HG02588 (cell line): ENCODE measurements around the gene TMEM9.

Source experiments
- ATAC-seq: cut with Tn5 transposase; IDR thresholded peaks from one replicate; pipeline ENCODE4 v1.9.1; 2021; ENCODE audit warnings: mild to moderate bottlenecking, moderate library complexity; ENCODE audit not compliant: unreplicated experiment

The TMEM9 gene

DNA sequence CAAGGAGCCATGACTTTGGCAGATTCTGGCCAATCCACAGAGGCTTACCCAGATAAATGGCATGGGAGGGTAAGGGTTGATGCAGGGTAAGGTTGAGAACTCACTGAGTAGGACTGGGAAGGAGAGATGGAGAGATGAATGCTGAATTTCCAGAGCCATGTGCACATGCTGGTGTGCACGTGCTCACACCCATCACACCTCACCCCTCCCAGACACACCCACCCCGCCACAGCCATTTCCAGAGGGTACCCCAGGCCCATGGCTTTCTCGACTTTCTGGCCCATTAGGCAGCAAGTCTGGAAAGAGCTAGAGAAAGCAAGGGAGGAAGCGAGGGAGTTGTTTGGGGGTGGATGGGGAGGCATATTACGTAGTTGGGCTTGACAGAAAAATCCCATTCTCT lies 43.7 kb downstream of the TMEM9 start:
- ATAC-seq = no peak

DNA sequence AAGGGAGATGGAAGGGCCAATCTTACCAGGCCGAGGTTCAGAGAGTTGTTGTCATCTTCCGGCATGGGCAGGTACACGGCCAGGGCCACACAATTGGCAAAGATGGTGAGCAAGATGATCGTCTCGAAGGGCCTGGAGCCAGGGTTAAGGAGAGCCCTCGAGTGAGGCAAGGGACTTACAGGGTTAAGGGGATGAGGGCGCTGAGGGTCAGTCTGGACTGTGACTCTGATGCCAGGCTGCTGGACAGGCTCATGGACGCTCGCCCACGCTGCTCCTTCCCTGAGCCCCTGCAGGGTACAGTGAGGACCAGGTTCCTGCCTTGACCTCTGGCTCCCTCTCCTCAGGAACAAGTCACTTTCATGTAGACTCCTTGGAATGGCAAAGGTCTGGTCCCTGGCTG lies 44.1 kb downstream of the TMEM9 start:
- no peak for ATAC-seq

DNA sequence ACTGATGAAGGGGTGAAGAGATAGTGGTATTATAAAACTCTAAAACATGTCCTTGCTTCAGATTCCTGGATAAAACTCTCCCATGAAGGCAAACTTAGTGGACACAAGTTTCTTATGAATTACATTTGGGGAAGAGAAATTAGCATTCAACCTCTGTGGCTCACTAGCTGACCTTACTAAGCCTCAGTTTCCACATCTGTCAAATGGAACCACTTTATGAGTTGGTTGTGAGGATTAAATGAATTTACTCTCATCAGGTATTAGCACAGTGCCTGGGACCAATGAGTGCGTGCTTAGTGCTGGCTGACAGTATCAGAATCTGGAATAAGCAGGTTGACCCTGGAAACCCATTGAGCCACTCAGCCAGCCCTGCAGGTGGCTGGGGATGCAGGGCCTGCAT lies 44.6 kb downstream of the TMEM9 start:
- no peak for ATAC-seq

DNA sequence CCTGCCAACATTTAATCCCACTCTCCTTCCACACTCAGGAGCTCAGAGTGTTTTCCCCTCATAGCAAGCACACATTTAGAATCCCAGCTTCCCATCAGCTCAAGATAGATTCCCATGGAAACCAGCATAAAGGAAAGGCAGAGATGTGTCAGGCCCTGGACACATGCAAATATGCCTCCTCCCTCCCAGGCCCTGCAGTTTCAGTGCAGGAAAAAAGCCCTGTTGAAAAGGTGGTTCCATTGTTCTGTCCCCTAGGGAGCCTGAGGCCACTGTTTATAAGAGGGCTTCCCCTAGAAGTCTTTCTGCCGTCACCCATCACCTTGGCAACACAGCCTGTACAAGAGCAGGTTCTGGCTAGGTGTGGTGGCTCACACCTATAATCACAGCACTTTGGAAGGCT lies 45.7 kb downstream of the TMEM9 start:
- no peak for ATAC-seq

DNA sequence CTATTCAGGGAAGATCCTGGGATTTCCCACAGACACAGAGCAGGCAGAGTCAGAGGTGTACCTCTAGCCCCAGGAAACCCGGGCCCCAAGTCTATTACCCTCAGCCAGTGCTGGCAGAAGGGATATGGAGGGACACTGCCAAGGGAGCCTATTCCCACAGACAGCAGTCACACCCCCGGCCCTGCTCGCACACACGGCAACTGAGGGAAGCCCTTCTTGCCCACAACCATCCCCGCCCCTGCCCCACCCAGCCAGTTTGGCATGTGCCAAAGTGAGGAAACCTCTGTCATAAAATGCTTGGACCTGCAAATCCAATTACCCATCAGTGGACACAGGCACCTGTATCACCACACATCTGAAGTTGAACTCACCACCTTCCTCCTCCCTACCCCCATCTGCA lies 48.6 kb downstream of the TMEM9 start:
- ATAC-seq = no peak

DNA sequence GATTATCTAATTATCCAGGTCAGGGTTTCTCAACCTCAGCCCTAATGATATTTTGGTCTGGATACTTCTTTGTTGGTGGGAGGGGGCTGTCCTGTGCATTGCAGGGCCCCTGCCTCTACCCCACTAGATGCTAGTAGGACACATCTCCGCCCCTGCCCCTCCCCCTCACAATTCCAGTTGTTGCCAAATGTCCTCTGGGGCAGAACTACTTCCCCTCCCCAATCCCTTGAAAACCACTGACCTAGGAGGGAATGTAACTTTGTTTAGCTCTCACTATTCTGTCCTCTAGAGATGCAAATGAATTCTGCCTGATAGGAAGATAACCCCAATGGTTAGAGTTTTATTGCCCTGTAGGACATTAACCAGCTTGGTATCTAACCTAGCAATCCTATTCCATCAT lies 50.1 kb downstream of the TMEM9 start:
- ATAC-seq = no peak

DNA sequence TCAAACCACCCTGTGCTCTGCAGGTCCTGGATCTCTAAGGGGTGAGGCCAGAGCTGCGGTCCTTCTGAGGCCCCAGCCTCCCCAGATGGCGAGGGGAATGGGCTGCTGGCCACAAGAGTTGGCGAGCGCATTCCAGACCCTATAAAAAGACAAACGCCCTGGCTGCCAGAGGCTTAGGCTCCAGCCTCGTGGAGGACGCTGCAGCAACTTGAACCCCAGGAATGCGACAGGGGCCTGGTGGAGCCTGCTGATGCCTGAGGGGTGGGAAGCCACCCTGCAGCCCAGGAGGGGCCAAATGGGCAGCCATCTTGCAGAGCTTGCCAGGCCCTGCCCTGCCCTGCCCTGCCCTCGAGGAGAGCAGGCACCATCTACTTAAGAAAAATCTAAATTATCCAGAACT lies 50.6 kb downstream of the TMEM9 start:
- ATAC-seq = no peak

DNA sequence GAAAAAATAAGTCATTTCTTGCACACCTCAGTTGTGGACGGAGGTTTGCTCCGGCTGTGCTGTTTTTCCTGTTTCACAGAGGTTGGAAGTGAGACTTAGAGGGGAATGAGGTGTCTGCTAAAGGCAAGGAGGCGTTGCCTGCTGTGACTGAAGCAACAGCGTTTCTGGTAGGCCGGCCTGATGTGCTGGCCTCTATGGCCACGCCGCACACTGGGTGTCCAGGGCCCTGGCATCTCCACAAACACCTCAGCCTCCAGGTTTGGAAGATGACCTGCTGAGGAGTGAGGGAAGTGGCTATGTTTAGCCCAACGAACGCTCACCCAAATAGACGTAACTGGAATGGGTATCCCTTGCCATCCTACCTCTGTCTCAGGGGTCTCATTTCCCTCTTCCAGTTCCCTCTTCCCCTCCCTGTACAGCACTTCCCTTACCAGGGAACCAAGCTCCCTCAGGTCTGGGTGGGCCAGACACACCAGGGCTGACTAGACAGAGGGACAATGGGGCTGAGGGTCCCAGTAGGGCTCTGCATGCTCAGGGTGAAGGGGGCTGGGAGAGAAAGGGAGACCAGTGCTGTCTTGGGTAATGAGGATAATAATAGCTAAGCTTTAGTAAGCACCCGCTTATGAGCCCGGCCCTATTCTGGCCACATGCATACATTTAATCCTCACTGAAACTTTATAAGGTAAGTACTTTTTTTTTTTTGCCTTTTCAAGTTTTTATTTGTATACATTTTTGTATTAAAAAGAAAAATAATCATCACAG lies 53.9 kb downstream of the TMEM9 start:
- no peak for ATAC-seq

DNA sequence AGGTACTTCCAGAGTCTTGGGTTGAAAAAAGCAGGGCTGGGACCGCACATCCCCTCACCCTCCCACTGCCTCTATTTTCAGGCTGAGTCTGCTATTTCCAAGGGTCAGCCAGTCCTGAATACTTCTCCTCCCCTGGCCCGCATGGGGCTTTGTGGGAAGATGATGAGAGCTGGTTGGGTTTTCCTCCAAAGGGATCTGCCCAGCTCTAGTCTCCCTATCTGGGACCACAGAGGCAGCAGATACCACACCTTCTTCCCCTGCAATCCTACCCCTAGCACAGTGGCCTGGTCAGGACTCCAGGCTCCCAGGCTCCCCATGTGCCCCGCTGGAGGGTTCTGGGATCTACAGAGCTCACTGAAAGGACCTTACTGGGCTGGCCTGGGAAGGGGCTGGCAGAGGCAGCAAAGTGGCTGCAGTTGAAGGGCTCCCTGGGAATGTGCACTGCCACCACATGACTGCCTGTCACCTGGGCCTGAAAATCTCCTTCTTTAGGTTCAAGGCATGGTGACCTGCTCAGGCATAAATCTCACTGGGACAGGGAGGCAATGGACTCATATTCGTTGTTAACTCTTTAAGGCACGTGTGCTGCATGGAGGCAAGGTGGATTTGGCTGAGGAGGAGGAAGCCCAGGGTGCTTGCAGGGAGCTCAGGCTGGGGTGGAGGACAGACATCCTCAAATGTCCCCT lies 55.1 kb downstream of the TMEM9 start:
- no peak for ATAC-seq

DNA sequence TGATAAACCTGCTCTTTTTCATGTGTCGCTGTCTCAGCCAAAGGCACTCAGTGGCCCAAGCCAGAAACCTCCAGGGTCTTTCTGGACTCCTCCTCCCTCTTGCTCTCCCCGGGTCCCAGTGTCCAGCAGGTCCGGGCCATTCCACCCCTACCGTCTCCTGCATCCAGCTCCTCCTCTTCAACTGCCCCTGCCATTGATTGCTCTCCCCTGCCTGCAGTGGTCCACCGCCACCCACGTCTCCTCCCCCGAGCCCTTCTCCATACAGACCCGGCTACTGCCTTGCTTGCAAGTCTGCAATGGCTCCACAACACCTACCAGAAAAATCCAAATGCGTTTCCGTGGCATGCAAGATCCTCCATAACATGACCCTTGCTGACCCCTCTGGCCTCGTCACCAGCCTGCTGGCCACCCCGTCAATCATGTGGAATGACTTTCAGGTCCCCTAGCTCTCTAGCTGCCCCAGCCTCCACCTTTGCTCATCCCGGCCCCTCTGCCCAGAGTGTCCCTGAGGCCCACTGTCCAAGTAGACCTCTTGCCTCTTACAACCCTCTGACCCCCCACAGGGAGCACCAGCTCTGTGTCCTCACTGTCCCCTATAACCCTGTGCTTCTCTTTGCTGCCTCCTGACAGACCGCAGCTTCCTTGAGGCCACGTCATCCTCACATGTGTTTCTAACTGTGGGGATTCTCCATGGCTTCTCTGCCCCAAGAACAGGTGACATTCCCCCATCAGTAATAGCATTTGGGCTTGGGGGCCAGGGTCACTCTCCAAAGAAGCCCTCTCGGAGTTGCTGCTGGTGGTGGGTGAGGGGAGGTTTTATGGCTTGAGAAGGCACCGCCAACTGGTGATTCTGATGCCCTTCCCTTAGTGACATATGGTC lies 57.1 kb downstream of the TMEM9 start:
- ATAC-seq = no peak

DNA sequence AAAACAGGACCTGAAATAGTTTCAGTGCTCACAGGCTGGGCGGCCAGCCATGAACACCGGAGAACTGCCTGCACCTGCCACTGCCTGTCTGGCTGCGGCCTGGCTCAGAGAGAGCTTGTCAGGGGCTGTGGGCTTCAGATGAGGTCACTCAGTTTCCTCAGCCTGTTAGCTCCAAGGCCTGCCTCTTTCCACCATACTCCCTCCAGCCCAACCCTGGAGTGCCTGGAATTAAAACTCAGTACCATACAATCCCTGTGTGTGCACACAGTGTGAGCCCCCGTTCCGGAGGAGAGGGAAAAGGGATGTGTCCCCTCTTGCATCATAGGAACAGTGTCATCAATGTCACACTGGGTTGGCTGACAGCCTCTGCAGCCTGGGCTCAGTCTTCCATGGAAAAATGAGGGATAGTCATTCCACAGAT lies 58.2 kb downstream of the TMEM9 start:
- no peak for ATAC-seq

DNA sequence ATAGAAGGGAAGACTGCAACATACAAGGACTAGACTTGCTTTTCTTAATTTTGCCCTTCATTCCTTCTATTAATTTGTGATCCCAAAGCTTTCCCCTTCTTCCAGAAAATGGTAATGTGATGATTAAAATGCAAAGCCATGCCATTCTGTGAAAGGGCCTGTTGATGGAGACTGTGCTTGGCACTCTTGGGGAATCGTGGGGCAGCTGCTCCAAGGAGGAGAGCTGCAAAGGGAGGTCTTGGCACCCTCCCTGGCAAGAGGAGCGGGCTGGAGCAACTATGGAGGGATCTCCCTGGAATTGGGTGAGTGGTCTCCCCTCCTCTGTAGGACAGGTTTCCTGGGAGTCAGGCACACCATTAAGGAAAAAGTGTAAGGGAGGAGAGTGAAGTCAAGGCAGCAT lies 58.7 kb downstream of the TMEM9 start:
- ATAC-seq = no peak

DNA sequence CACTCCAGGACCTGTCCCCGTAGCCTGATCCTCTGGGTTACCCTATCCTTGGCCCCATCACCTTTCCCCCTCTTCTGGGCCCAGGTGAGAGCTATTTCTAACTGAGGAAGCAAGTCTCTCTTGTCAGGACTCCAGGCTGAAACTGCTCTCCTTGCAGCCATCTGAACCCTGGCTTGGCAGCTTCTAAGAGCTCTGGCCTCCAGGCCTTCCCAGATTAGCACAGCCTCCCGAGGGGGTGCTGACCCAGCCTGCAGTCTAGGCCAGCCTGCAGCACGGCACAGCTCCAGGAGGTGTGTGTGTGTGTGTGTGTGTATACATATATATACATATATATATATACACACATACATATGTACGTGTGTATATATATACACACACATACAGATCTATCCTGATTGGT lies 59.4 kb downstream of the TMEM9 start:
- no peak for ATAC-seq

DNA sequence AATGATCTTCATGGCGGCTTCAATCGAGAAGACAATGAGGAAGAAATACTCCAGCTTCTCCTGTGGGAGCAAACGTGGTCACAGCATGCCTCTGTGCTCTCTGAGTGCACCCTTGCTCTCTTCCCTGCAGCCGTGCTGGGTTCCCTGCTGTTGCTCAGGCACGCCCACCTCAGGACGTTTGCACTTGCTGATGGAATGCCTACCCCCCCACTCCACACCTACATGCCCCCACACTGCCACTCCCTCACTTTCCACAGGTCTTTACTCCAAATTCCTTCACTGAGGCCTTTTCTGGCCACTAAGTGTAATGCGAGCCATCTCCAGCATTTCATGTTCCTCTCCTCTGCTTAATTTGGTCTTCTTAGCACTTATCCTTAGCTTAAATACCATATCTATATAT lies 60.3 kb downstream of the TMEM9 start:
- no peak for ATAC-seq

DNA sequence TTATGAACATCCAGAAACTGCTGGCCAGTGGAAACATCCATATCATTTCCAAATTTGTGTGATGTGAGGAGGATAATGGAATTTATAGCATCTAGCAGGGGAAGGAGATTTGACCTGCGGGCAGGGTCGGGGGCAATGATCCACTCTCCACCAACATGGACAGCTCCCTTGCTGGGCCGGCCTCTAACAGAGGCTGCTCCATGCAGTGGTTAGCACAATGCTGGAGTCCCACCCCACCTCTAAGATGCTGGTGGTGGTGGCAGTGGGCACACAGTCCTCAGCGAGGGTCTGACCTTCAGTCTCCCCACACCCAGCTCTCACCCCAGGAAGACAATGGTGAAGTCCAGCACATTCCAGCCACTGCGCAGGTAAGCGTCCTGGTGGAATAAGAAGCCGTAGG lies 60.7 kb downstream of the TMEM9 start:
- no peak for ATAC-seq

DNA sequence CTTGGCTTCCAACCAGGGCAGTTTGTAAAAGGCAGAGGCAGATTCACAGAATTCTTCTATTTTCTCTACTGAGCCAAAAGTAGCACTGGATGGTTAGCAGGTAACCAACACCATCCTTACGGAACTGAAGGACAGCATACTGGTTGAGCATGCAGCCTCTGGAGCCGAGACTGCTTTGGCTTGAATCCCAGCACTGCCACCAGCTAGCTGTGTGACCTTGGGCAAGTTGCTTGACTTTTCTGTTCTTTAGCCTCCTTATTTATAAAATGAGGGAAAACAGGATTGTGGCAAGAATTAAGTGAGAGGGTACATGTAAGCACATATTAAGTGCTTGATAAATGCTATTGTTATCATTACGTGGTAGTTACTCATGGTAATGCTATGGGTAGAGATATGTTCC lies 61.5 kb downstream of the TMEM9 start:
- no peak for ATAC-seq

DNA sequence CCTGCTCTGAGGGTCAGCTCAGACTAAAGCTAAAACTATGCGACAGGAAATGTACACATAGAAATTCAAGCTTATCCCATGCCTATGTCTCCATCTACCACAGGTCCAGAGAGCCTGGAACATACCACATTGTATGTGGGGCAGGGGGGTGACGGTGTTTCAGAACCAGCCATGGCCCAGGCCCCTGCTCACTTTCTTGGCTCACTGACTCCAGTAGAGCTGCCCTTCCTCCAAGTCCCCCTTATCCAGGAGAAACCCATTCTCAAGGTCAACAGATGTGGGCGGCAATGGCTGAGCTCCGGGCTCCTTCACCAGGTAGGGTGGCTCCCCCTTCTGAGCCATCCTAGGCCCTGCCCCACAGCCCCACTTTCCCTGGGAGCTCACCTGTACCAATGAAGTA lies 63.0 kb downstream of the TMEM9 start:
- no peak for ATAC-seq

DNA sequence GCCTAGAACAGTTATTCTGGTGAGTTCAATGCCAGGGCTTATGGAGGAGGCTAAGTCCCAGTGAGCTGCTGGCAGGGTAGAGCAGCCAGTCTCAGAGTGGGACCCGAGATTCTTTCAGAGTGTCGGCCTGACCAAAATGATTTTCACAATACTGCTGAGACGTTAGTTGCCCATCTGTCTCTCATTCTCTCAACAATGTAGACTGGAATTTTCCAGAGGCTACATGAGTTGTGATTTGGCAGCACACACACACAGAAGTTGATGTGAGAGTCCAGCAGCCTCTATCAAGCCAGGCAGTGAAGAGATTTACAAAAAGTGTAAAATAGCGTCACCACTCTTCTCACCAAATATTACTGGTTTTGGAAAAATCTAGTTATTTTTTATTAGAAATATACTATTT lies 63.7 kb downstream of the TMEM9 start:
- no peak for ATAC-seq

DNA sequence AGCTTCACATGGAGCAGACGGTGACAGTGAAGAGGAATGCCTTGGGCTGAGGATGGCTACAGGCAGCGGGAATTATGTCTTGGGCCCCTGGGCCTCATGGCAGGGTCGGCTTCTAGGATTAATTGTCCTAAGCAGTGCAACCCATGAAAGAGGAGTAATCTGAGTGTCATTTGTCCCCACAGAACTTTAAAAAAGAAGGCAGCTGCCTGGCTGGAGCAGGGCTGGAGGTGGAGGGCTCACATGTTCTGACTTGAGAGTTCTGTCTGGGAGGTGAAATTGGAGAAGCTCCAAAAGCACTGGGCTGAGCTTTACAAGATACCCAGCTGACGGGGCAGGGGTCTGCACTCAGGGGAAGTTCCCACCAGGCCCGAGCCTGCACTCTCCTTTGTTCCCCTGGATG lies 64.7 kb downstream of the TMEM9 start:
- ATAC-seq = no peak

DNA sequence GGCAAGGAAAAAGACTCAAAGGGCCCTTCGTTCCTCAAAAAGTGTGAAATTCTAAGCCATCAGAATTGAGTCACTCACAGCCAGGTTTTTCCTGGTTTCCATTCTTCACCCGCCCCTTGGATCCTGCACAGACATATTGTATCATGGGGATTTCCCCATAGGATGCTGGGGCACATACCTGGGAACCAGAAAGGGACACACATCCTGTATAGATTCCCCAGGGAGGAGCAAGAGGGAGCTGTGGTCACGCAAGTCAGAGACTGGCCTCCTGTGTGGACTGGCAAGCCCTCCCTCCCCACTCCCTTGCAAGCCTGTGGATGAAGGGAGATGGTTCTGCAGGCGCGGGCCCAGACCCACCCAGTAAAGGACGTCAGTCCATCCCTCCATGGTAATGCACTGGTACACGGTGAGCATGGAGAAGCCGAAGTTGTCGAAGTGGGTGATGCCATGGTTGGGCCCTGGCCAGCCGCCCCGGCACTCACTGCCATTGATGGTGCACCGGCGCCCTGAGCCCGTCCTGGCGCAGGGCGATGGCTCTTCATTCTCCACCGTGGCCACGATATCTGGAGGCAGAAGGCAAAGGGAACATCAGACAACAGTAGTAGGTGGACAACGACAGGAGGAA lies 65.3 kb downstream of the TMEM9 start:
- ATAC-seq = no peak

DNA sequence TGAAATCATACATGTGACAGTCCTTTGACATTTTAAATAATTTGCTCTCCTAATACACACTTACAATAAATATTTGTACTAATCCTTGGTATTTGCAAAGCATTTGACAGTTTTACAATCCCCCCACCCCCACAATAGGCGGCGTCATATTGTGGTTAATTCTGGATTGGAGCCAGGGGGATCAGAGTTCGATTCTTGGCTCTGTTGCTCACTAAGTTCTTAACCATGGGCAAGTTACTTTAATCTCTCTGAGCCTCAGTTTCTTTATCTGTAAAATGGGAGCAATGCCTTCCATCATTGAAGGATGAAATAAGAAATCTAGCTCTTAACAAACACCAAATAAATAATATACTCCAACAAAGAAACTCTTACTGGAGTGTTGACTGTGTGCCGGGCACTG lies 65.9 kb downstream of the TMEM9 start:
- ATAC-seq = no peak
